Measurements from ENCODE around the gene PSMD9.

Gene PSMD9

DNA sequence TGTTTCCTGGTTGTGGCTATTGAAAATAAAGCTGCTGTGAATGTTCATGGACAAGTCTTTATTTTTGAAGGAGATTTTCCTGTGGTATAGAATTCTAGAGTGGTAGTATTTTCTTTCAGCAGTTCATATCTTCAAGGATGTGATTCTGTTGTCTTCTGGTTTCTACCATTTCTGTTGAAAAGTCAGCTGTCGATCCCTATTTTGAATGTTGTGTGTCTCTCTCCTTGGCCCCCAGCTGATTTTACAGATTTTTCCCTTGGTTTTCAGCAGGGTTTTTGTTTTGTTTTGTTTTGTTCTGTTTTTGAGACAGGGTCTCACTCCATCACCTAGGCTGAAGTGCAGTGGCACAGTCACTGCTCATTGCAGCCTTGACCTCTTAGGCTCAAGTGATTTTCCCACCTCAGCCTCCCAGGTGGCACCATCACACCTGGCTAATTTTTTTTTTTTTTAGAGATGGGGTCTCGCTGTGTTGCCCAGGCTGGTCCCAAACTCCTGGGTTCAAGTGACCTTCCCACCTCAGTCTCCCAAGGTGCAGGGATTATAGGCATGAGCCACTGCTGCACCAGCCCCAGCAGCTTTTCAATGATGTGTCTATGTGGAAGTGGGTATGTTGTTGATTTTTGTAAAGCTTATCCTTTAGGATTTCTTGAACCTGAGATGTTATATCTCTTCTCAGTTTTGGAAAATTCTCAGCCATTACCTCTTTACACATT is 57.9 kb downstream of the PSMD9 start:
- H3K4me3 ChIP-seq (ENCODE audit: low read depth, low read length): no peak overlapping the region
- DNase-seq: no peak
- no peak for TF ChIP-seq CTCF (IDR thresholded peaks at IDR 0.05; ENCODE audit: low read depth, low read length)
- no peaks in the 10 kb centered on the region for H3K27me3 ChIP-seq
- H3K4me1 ChIP-seq: no peaks in the 10 kb centered on the region
- no peaks in the 10 kb centered on the region for H3K9me3 ChIP-seq
- H3K36me3 ChIP-seq: no peaks in the 10 kb centered on the region

GRCh38 chr12:121947981-121948380 is 59.4 kb downstream of the PSMD9 start:
- DNase-seq: no peak
- no peaks in the 10 kb centered on the region for H3K36me3 ChIP-seq
- H3K4me3 ChIP-seq (ENCODE audit: low read depth, low read length): no peak overlapping the region
- no peak for TF ChIP-seq CTCF (IDR thresholded peaks at IDR 0.05; ENCODE audit: low read depth, low read length)
- no peaks in the 10 kb centered on the region for H3K27me3 ChIP-seq
- no peaks in the 10 kb centered on the region for H3K9me3 ChIP-seq
- H3K4me1 ChIP-seq: no peaks in the 10 kb centered on the region

DNA sequence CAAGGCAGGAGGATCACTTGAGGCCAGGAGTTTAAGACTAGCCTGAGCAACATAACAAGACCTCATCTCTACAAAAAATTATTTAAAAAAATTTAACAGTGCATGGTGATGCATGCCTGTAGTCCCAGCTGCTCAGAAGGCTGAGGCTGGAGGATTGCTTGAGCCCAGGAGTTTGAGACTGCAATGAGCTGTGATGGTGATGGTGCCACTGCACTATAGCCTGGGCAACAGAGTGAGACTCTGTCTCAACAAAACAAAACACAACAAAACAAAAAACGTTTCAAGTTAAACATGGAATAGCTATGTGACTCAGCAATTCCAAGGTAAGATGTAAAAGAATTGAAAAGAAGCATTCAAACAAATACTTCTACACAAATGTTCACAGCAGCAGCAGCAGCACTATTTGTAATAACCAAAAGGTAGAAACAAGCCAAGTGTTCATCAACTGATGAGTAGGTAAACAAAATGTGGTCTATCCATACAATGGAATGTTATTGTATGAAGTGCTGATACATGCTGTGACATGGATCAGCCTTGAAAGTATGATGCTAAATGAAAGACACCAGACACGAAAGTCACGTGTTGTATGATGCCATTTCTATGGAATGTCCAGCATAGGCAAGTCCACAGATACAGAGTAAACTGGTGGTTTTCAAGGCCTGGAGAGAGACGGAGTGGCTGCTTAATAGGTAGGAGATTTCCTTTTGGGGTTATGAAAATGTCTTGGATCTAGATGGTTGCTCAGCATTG is 61.2 kb downstream of the PSMD9 start:
- no peak for TF ChIP-seq CTCF (IDR thresholded peaks at IDR 0.05; ENCODE audit: low read depth, low read length)
- no peak for DNase-seq
- H3K9me3 ChIP-seq: no peaks in the 10 kb centered on the region

GRCh38 chr12:121953117-121953692 is 64.6 kb downstream of the PSMD9 start:
- Histone ChIP-seq H3K4me1 (no peaks in the 10 kb centered on the region), H3K36me3 (no peaks in the 10 kb centered on the region), H3K4me3 (ENCODE audit: low read depth, low read length) (no peak overlapping the region), H3K27me3 (no peaks in the 10 kb centered on the region), H3K9me3 (no peaks in the 10 kb centered on the region)
- no peak for DNase-seq
- TF ChIP-seq CTCF (IDR thresholded peaks at IDR 0.05; ENCODE audit: low read depth, low read length): no peak

More for the DNA sequence above, 61.2 kb downstream of the PSMD9 start:
- no peaks in the 10 kb centered on the region for H3K36me3 ChIP-seq
- no peaks in the 10 kb centered on the region for H3K27me3 ChIP-seq
- no peak overlapping the region for H3K4me3 ChIP-seq (ENCODE audit: low read depth, low read length)
- no peaks in the 10 kb centered on the region for H3K4me1 ChIP-seq

GRCh38 chr12:121953695-121954094 is 65.1 kb downstream of the PSMD9 start:
- H3K4me3 ChIP-seq (ENCODE audit: low read depth, low read length): no peak overlapping the region
- H3K36me3 ChIP-seq: no peaks in the 10 kb centered on the region
- H3K9me3 ChIP-seq: no peaks in the 10 kb centered on the region
- no peaks in the 10 kb centered on the region for H3K27me3 ChIP-seq
- H3K4me1 ChIP-seq: no peaks in the 10 kb centered on the region
- TF ChIP-seq CTCF (IDR thresholded peaks at IDR 0.05; ENCODE audit: low read depth, low read length): no peak
- no peak for DNase-seq

Data from BE2C (cell line).